Endothelial cell of umbilical vein (primary cell): ENCODE data around the gene PPCDC. TPM values are rescaled to one million over a fixed set of nuclear protein-coding genes. Genes with fewer than 3 reads are reported as not detected.

Source experiments
- BruUV-seq: library from RNA; stranded (reverse); fragments of 400-500 nt; replicated peaks from 2 replicates; lab custom pipeline; 2021; lab: Mats Ljungman, UMichigan
- CTCF ChIA-PET: fragments of 300-600, 350-600 bp; sonication (Branson Sonifier 250); formaldehyde crosslinking; loops from one replicate; lab custom pipeline; 2021; ENCODE audit warnings: antibody characterized with exemption, inconsistent platforms; lab: Charles Lee
- POLR2A ChIA-PET: fragments of 300-600, 350-600 bp; sonication (Branson Sonifier 250); formaldehyde crosslinking; loops from one replicate; lab custom pipeline; 2021; ENCODE audit warnings: antibody characterized with exemption, inconsistent platforms; lab: Charles Lee
- DNase-seq: peaks from one replicate; pipeline ENCODE4 v3.0.0-alpha.2; 2011; ENCODE audit warnings: low read depth, low spot score
- FAIRE-seq: peaks from 2 replicates; lab custom pipeline; 2011; peaks lifted over from hg19 to GRCh38; lab: Jason Lieb, UNC
- H2AFZ ChIP-seq: 2 replicates; pipeline ENCODE4 v1.6.0; 2012; ENCODE audit warnings: low read depth, low read length, control low read depth, inconsistent platforms
- H3K27ac ChIP-seq: 2 replicates; pipeline ENCODE4 v1.5.1; 2011; ENCODE audit warnings: low read depth, mild to moderate bottlenecking, control low read depth, low read length, moderate library complexity; ENCODE audit not compliant: insufficient read depth
- H3K27me3 ChIP-seq, 2 experiments: 2 replicates each; pipeline versions ENCODE4 v1.6.0 to v1.6.1; 2011; ENCODE audit warnings: low read length in 2 of 2, mixed read lengths in 1 of 2; ENCODE audit not compliant: control insufficient read depth in 2 of 2, insufficient read depth in 2 of 2
- H3K36me3 ChIP-seq, 2 experiments: 2 replicates in 1 of 2; 3 replicates in 1 of 2; pipeline ENCODE4 v1.5.1; 2011; ENCODE audit warnings: low read length in 2 of 2, mild to moderate bottlenecking in 1 of 2, moderate library complexity in 1 of 2; ENCODE audit not compliant: control insufficient read depth in 2 of 2, insufficient read depth in 2 of 2; ENCODE audit errors: extremely low read depth in 1 of 2
- H3K4me1 ChIP-seq: 3 replicates; pipeline ENCODE4 v1.5.1; 2011; ENCODE audit warnings: mild to moderate bottlenecking, low read length; ENCODE audit not compliant: control insufficient read depth, insufficient read depth; ENCODE audit errors: extremely low read depth
- H3K4me2 ChIP-seq: 2 replicates; pipeline ENCODE4 v1.6.1; 2011; ENCODE audit warnings: low read length, control low read depth, mixed read lengths; ENCODE audit not compliant: insufficient read depth
- H3K4me3 ChIP-seq, 3 experiments: fragments of 200-600 bp in 1 of 3; sonication (generic), shearing (Covaris generic) in 1 of 3; replicated peaks in 1 of 3; 2 replicates each; pipeline ENCODE4 v1.5.1; 2011 to 2016; ENCODE audit warnings: control low read depth in 3 of 3, low read length in 3 of 3, mild to moderate bottlenecking in 2 of 3, inconsistent platforms in 1 of 3, low read depth in 1 of 3, moderate library complexity in 1 of 3; ENCODE audit not compliant: insufficient read depth in 1 of 3
- H3K79me2 ChIP-seq: 2 replicates; pipeline ENCODE4 v1.6.0; 2012; ENCODE audit warnings: low read length, inconsistent platforms; ENCODE audit not compliant: control insufficient read depth, insufficient read depth
- H3K9ac ChIP-seq: replicated peaks from 2 replicates; pipeline ENCODE3; 2011; ENCODE audit warnings: low read length, control low read depth; ENCODE audit not compliant: insufficient read depth; ENCODE audit errors: extremely low read depth
- H3K9me1 ChIP-seq: replicated peaks from 3 replicates; pipeline ENCODE4 v1.6.0; 2011; ENCODE audit warnings: mild to moderate bottlenecking, low read length; ENCODE audit not compliant: control insufficient read depth, insufficient read depth; ENCODE audit errors: extremely low read depth
- H3K9me3 ChIP-seq: replicated peaks from 2 replicates; pipeline ENCODE4 v1.5.1; 2012; ENCODE audit warnings: low read length, inconsistent platforms; ENCODE audit not compliant: control insufficient read depth, insufficient read depth
- H4K20me1 ChIP-seq: replicated peaks from 2 replicates; pipeline ENCODE3; 2011; ENCODE audit warnings: mild to moderate bottlenecking, low read length; ENCODE audit not compliant: control insufficient read depth, insufficient read depth; ENCODE audit errors: extremely low read depth
- CTCF ChIP-seq, 2 donors: IDR thresholded peaks; 1 replicate in 1 of 2; 2 replicates in 1 of 2; pipeline ENCODE4 v1.5.1; 2011; ENCODE audit warnings: low read length in 2 of 2, mild to moderate bottlenecking in 2 of 2, moderate library complexity in 2 of 2, control low read depth in 1 of 2, inconsistent platforms in 1 of 2, low read depth in 1 of 2; ENCODE audit not compliant: insufficient read depth in 1 of 2; ENCODE audit errors: extremely low read depth in 1 of 2
- EZH2 ChIP-seq: IDR thresholded peaks from 2 replicates; pipeline ENCODE4 v1.6.1; 2012; ENCODE audit warnings: borderline replicate concordance, low read depth, mild to moderate bottlenecking, moderate library complexity, low read length, inconsistent platforms; ENCODE audit not compliant: severe bottlenecking
- FOS ChIP-seq: IDR thresholded peaks from 2 replicates; pipeline ENCODE4 v1.6.1; 2011; ENCODE audit warnings: mild to moderate bottlenecking, low read length, moderate library complexity, borderline replicate concordance; ENCODE audit not compliant: insufficient read depth
- GATA2 ChIP-seq: IDR thresholded peaks from 2 replicates; pipeline ENCODE4 v1.7.0; 2011; ENCODE audit warnings: low read depth, mild to moderate bottlenecking, moderate library complexity, mixed read lengths, low read length; ENCODE audit not compliant: insufficient read length, insufficient read depth
- MAX ChIP-seq: IDR thresholded peaks from 2 replicates; pipeline ENCODE4 v1.6.1; 2011; ENCODE audit not compliant: insufficient read depth, insufficient read length
- POLR2AphosphoS5 ChIP-seq: IDR thresholded peaks from 2 replicates; pipeline ENCODE4 v1.6.1; 2012; ENCODE audit warnings: low read depth, mild to moderate bottlenecking, control low read depth, low read length, moderate library complexity; ENCODE audit not compliant: insufficient read depth
- dilution Hi-C: fragments of 300-500 bp; cut with MboI; formaldehyde crosslinking; loops from one replicate; pipeline ENCODE4 v1.15.0; 2019; ENCODE audit warnings: low sequenced_read_pairs; ENCODE audit not compliant: extremely low pct_ligation_motif_present
- intact Hi-C: fragments of 100-400 bp; cut with micrococcal nuclease; formaldehyde crosslinking; loops from one replicate; pipeline ENCODE4 v1.10.0; 2022
- polyA plus RNA-seq, 4 experiments: library from polyadenylated mRNA; depleted of rRNA in 3 of 4; stranded (reverse) in 3 of 4; unstranded in 1 of 4; fragments of >200 nt; gene quantifications; 2 replicates each; pipeline versions ENCODE4 v1.2.1 to v1.2.3, GENCODE V29; 2011 to 2012; ENCODE audit warnings: missing spikeins in 1 of 4
- total RNA-seq: library from RNA; stranded (reverse); gene quantifications from 2 replicates; pipeline ENCODE4 v1.2.3, GENCODE V29; 2021

The PPCDC gene
- total and polyA plus RNA-seq, 2 donors (not counting 3 experiments of a cell fraction or from before 2014, with no cell fraction given): 14.5 to 21.4 TPM

GRCh38 chr15:74995182-74995778 is 28.1 kb upstream of the PPCDC start, which contains the start of gene SCAMP5:
SCAMP5 (plus strand) TSS chr15:74995563; CDS start chr15:75011840, 16,277 bp downstream.
- CTCF ChIA-PET: interaction anchor here (0.8 to 2.2 kb wide), 10 partner anchors 10 to 225 kb away, joined by 3 to 15 read pairs (median 4); partner anchors contain the start of genes C15orf39, PPCDC and RPP25
- no TSS peak for BruUV-seq
- FAIRE-seq (peak; percentile 82), DNase-seq (peak; percentile 79)
- intact Hi-C loops (no loop called here), dilution Hi-C loops (no loop called here)
- Histone ChIP-seq H3K36me3 (no peaks in the 10 kb centered on the region), H3K9me1 (no peaks in the 10 kb centered on the region), H3K4me3 (peak within 1 kb of the TSS; percentile 24 to 75 (median 61)), H3K4me2 (peak within 1 kb of the TSS; percentile 73), H3K9me3 (no peaks in the 10 kb centered on the region), H3K79me2 (no peaks in the 10 kb centered on the region), H3K4me1 (peaks cover 15% of the 10 kb centered on the region), H3K27me3 (peaks cover 11 to 20% of the 10 kb centered on the region in 2 experiments), H3K27ac (no peak within 1 kb of the TSS), H4K20me1 (no peaks in the 10 kb centered on the region), H3K9ac (peak within 1 kb of the TSS; percentile 21), H2AFZ (peak within 1 kb of the TSS; percentile 91)
- POLR2A ChIA-PET: no interaction called here
- no peak for TF ChIP-seq GATA2
- peak; percentile 30 for TF ChIP-seq POLR2AphosphoS5
- no peak for TF ChIP-seq FOS
- TF ChIP-seq EZH2: no peak
- TF ChIP-seq CTCF (IDR thresholded peaks at IDR 0.05; ENCODE audit: extremely low read depth in 1 of 2, insufficient read depth in 1 of 2, low read depth in 1 of 2, low read length in 2 of 2): no peak
- TF ChIP-seq MAX: no peak
